H4 (cell line): Measurements from ENCODE around the gene MCC. TPM values are rescaled to one million over a fixed set of nuclear protein-coding genes. Genes with fewer than 3 reads are reported as not detected.
A peak's percentile ranks its signal among the peaks of the same experiment; 100 is the strongest.

ENCODE experiments used
- DNase-seq: peaks from one replicate; pipeline ENCODE4 v3.0.0-alpha.2; 2015; ENCODE audit warnings: low spot score
- total RNA-seq: library from RNA; depleted of rRNA; stranded (reverse); fragments of >200 nt; shearing (Covaris generic); gene quantifications from 2 replicates; pipeline ENCODE4 v1.2.3, GENCODE V29; 2014

MCC gene
- total RNA-seq, 1 experiment from 2014 or later = 7.9 TPM

- DNase-seq = no peak
Observed at GRCh38 chr5:113271015-113271414, 217.2 kb downstream of the MCC start.

GRCh38 chr5:113270086-113270485 is 218.2 kb downstream of the MCC start:
- no peak for DNase-seq

GRCh38 chr5:113269023-113269997 is 218.9 kb downstream of the MCC start:
- DNase-seq = no peak

GRCh38 chr5:113268232-113268631 is 220.0 kb downstream of the MCC start:
- DNase-seq = no peak

GRCh38 chr5:113267361-113267900 is 220.8 kb downstream of the MCC start:
- no peak for DNase-seq

- DNase-seq = no peak
Observed at GRCh38 chr5:113266913-113267227, 221.4 kb downstream of the MCC start.

- DNase-seq = no peak
Observed at GRCh38 chr5:113266227-113266912, 221.9 kb downstream of the MCC start.

GRCh38 chr5:113265190-113265589 is 223.1 kb downstream of the MCC start:
- no peak for DNase-seq

GRCh38 chr5:113264046-113264445 is 224.2 kb downstream of the MCC start:
- no peak for DNase-seq

- DNase-seq = no peak
Observed at GRCh38 chr5:113263545-113263944, 224.7 kb downstream of the MCC start.

- no peak for DNase-seq
Observed at GRCh38 chr5:113262674-113263073, 225.6 kb downstream of the MCC start.

- DNase-seq = no peak
Observed at GRCh38 chr5:113259034-113259433, 229.2 kb downstream of the MCC start.

GRCh38 chr5:113257545-113257944 is 230.7 kb downstream of the MCC start:
- no peak for DNase-seq

GRCh38 chr5:113256671-113257452 is 231.4 kb downstream of the MCC start:
- DNase-seq = no peak

- DNase-seq = peak; percentile 81
Observed at GRCh38 chr5:113255579-113256386, 232.5 kb downstream of the MCC start.

- DNase-seq = no peak
Observed at GRCh38 chr5:113255105-113255504, 233.1 kb downstream of the MCC start.

- DNase-seq = no peak
Observed at GRCh38 chr5:113253037-113253436, 235.2 kb downstream of the MCC start.

- DNase-seq = no peak
Observed at GRCh38 chr5:113252066-113252465, 236.2 kb downstream of the MCC start.

- DNase-seq = peak; percentile 69
Observed at GRCh38 chr5:113250341-113250953, 237.8 kb downstream of the MCC start.

- DNase-seq = no peak
Observed at GRCh38 chr5:113249206-113249605, 239.0 kb downstream of the MCC start.
